Fibroblast of villous mesenchyme (primary cell): ENCODE results near the gene FOSL1. TPM values are rescaled to one million over a fixed set of nuclear protein-coding genes. Genes with fewer than 3 reads are reported as not detected.

Experiments used
- DNase-seq: peaks from one replicate; pipeline ENCODE4 v3.0.0-alpha.2; 2010; ENCODE audit warnings: low read depth
- H3K4me3 ChIP-seq: 2 replicates; pipeline ENCODE4 v1.5.1; 2011; ENCODE audit warnings: low read depth, mild to moderate bottlenecking, low read length
- total RNA-seq: library from RNA; depleted of rRNA; stranded (reverse); fragments of >200 nt; gene quantifications from 2 replicates; pipeline ENCODE4 v1.2.3, GENCODE V29; 2012
- TF ChIP-seq, protein P1 (sequence below): IDR thresholded peaks from 2 replicates; pipeline ENCODE4 v1.5.1; 2012; ENCODE audit warnings: low read depth, mild to moderate bottlenecking, low read length; ENCODE audit not compliant: insufficient read depth

The FOSL1 gene
- total RNA-seq, 1 donor, result 41.0 TPM

DNA sequence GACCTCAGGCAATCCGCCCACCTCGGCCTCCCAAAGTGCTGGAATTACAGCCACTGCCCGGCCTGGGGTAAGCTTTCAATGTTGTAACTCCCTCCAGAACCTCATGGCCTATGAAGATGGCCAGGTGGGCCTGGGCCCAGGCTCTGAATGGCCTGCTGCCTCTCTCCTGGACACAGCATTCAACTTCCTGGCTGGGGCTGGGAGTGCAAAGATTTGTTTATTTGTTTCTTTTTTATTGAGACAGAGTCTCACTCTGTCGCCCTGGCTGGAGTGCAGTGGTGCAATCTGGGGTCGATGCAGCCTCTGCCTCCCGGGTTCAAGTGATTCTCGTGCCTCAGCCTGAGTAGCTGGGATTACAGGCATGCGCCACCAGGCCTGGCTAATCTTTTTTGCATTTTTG lies 44.6 kb upstream of the FOSL1 start:
- DNase-seq, result no peak
- H3K4me3 ChIP-seq, result no peak overlapping the region
- TF ChIP-seq, protein P1, sequence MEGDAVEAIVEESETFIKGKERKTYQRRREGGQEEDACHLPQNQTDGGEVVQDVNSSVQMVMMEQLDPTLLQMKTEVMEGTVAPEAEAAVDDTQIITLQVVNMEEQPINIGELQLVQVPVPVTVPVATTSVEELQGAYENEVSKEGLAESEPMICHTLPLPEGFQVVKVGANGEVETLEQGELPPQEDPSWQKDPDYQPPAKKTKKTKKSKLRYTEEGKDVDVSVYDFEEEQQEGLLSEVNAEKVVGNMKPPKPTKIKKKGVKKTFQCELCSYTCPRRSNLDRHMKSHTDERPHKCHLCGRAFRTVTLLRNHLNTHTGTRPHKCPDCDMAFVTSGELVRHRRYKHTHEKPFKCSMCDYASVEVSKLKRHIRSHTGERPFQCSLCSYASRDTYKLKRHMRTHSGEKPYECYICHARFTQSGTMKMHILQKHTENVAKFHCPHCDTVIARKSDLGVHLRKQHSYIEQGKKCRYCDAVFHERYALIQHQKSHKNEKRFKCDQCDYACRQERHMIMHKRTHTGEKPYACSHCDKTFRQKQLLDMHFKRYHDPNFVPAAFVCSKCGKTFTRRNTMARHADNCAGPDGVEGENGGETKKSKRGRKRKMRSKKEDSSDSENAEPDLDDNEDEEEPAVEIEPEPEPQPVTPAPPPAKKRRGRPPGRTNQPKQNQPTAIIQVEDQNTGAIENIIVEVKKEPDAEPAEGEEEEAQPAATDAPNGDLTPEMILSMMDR, result no peak

DNA sequence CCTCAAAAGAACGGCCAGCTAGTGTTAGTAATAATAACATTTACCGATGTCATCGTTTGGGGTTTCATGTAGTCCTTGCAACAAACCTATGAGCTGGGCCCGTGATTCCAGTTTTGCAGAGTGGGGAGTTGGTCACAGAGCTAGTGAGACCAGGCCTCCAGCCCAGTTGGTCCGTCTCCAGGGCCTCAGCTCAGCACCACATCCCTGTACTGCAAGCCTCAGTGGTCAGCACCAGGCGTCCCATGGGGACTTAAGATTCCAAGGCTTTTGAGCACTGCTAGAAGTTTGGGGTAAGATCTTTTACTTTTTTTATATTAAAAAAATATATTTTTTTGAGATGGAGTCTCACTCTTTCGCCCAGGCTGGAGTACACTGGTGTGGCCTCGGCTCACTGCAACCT lies 44.0 kb upstream of the FOSL1 start:
- DNase-seq, result no peak
- TF ChIP-seq, protein P1, result no peak
- no peak overlapping the region for H3K4me3 ChIP-seq

DNA sequence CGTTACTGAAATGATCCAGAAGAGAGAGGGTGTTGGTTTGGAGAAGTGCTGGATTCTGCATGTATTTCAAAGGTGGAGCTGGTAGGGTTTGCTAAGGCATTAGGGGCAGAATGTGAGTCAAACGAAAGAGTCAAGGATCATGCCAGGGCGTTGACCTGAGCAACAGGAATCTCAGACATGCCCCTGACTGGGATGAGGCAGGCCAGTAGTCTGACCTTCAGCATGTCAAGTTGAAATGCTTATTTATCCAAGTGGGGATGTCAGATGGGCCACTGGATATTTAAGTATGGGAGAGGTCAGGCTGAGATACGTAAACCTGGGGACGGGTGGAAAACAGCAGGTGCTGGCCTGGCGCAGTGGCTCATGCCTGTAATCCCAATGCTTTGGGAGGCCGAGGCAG lies 42.3 kb upstream of the FOSL1 start:
- H3K4me3 ChIP-seq, result no peak overlapping the region
- DNase-seq, result no peak
- TF ChIP-seq, protein P1, result no peak

DNA sequence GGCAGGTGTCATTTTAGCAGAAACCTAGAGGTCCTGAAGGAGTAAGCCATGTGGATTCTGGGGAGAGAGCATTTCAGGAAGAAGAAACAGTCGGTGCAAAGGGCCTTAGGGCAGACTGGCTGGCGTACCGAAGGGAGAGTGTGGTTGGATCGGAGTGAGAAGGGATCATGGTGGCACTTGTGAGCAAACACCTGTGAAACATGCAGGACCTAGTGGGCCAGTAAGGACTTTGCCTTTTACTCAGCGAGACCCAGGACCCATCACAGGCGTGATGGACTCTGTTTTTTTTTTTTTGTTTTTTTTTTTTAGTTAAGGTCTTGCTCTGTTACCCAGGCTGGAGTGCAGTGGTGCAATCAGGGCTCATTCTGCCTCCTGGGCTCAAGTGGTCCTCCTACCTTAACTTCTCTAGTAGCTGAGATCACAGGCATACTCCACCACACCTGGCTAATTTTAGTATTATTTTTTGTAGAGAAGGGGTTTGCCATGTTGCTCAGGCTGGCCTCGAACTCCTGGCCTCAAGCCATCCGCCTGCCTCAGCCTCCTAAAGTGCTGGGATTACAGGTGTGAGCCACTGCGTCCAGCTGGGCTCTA lies 41.6 kb upstream of the FOSL1 start:
- H3K4me3 ChIP-seq, result no peak overlapping the region
- TF ChIP-seq, protein P1, result no peak

DNA sequence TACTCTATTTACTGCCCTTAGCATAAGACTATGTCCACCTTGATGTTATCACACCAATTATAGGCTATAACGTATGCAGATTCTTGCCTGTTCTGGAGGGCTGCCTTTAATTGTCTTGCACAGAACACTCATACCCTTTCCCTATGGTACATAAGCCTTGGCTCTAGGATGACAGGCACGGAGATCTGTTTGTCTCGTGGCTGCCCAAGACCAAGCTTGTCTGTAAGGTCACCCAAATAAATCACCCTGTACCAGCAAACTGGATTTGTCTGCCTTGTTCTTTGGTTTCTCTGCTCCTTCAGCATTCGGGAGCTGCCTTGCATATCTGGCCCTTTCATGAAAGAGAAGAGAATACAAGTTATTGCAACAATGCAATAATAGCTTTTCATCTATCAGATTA lies 37.6 kb upstream of the FOSL1 start:
- no peak overlapping the region for H3K4me3 ChIP-seq
- TF ChIP-seq, protein P1, result no peak
- DNase-seq, result no peak

More for the DNA sequence above, 41.6 kb upstream of the FOSL1 start:
- no peak for DNase-seq

DNA sequence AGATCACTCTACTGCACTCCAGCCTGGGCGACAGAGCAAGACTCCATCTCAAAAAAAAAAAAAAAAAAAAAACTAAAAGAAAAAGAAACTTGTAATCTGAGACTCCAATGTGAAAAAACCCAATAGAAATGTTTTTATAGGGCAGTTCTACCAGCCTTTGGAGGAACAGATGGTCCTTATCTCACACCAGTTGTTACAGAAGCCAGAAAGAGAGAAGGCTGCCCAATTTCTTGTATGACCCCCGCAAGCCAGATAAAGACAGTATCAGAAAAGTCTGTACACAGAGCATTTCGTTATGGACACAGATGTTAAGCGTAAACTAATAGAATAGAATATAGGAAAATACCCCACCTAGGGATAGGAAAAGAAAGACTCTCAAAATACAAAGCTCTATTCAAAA lies 33.8 kb upstream of the FOSL1 start:
- TF ChIP-seq, protein P1, result no peak
- peak; percentile 71 for DNase-seq
- H3K4me3 ChIP-seq, result no peak overlapping the region

DNA sequence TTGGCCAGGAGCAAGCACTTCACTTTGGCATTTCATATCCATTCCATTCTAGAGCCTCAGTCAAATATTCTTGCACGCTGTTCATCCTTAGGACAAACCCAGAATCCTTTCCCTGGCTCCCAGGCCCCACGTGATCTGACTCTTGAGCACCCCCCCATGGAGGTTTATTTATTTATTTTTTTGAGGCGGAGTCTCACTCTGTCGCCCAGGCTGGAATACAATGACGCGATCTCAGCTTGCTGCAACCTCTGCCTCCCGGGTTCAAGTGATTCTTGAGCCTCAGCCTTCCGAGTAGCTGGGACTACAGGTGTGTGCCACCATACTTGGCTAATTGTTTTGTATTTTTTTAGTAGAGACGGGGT lies 32.4 kb upstream of the FOSL1 start:
- TF ChIP-seq, protein P1, result no peak
- DNase-seq, result peak; percentile 32
- H3K4me3 ChIP-seq, result no peak overlapping the region
